Fibroblast of lung (primary cell): ENCODE measurements around the gene HINT3. TPM values are rescaled to one million over a fixed set of nuclear protein-coding genes. Genes with fewer than 3 reads are reported as not detected.
"Not testable (repeated sequence)": the region's sequence is repeated elsewhere in the genome, so short reads cannot be mapped to it uniquely, and the experiment has no call there.

Source experiments
- DNase-seq, 2 donors: peaks; one replicate each; pipeline versions ENCODE4 v3.0.0 to v3.0.0-alpha.2; 2010; ENCODE audit warnings: low read depth in 2 of 2
- H2AFZ ChIP-seq: 2 replicates; pipeline ENCODE4 v1.5.1; 2012; ENCODE audit warnings: low read length, control low read depth, inconsistent platforms
- H3K27ac ChIP-seq: 2 replicates; pipeline ENCODE4 v1.5.1; 2011; ENCODE audit warnings: low read length, control low read depth; ENCODE audit not compliant: insufficient read depth
- H3K27me3 ChIP-seq: 2 replicates; pipeline ENCODE4 v1.5.1; 2011; ENCODE audit warnings: mild to moderate bottlenecking, low read length; ENCODE audit not compliant: control insufficient read depth, insufficient read depth
- H3K36me3 ChIP-seq: 2 replicates; pipeline ENCODE4 v1.5.1; 2011; ENCODE audit warnings: low read length; ENCODE audit not compliant: control insufficient read depth, insufficient read depth
- H3K4me1 ChIP-seq: 2 replicates; pipeline ENCODE4 v1.5.1; 2011; ENCODE audit warnings: low read length; ENCODE audit not compliant: control insufficient read depth, insufficient read depth; ENCODE audit errors: extremely low read depth
- H3K4me2 ChIP-seq: 2 replicates; pipeline ENCODE4 v1.5.1; 2011; ENCODE audit warnings: low read length, control low read depth; ENCODE audit not compliant: insufficient read depth; ENCODE audit errors: extremely low read depth
- H3K4me3 ChIP-seq, 4 experiments: fragments of 200-600 bp in 1 of 4; sonication (generic) in 1 of 4; replicated peaks in 1 of 4; 2 replicates each; pipeline ENCODE4 v1.5.1; 2011 to 2016; ENCODE audit warnings: low read length in 4 of 4, low read depth in 3 of 4, mild to moderate bottlenecking in 3 of 4, control low read depth in 2 of 4, inconsistent platforms in 1 of 4, mixed read lengths in 1 of 4; ENCODE audit not compliant: insufficient read depth in 1 of 4; ENCODE audit errors: control extremely low read depth in 1 of 4
- H3K79me2 ChIP-seq: 2 replicates; pipeline ENCODE4 v1.5.1; 2012; ENCODE audit warnings: mild to moderate bottlenecking, low read length, inconsistent platforms; ENCODE audit not compliant: control insufficient read depth, insufficient read depth
- H3K9ac ChIP-seq: 2 replicates; pipeline ENCODE4 v1.5.1; 2011; ENCODE audit warnings: mild to moderate bottlenecking, low read length, control low read depth; ENCODE audit not compliant: insufficient read depth
- H3K9me3 ChIP-seq: 2 replicates; pipeline ENCODE4 v1.5.1; 2012; ENCODE audit warnings: low read depth, low read length; ENCODE audit not compliant: control insufficient read depth, insufficient read depth
- H4K20me1 ChIP-seq: 2 replicates; pipeline ENCODE4 v1.5.1; 2011; ENCODE audit warnings: low read length; ENCODE audit not compliant: control insufficient read depth, insufficient read depth; ENCODE audit errors: extremely low read depth
- EZH2 ChIP-seq: IDR thresholded peaks from 2 replicates; pipeline ENCODE4 v1.5.1; 2012; ENCODE audit warnings: low read length, control low read depth, mild to moderate bottlenecking; ENCODE audit errors: missing control alignments
- polyA plus RNA-seq, 2 donors: library from polyadenylated mRNA; depleted of rRNA in 1 of 2; stranded (reverse) in 1 of 2; unstranded in 1 of 2; fragments of >200 nt; gene quantifications; 2 replicates each; pipeline ENCODE4 v1.2.1, GENCODE V29; 2011 to 2012; ENCODE audit warnings: missing spikeins in 1 of 2
- total RNA-seq: library from RNA; depleted of rRNA; stranded (reverse); fragments of >200 nt; gene quantifications from 2 replicates; pipeline ENCODE4 v1.2.1, GENCODE V29; 2014
- TF ChIP-seq, protein P1 (sequence below), 2 donors: IDR thresholded peaks in 1 of 2; conservative IDR thresholded peaks in 1 of 2; 1 replicate in 1 of 2; 2 replicates in 1 of 2; pipeline ENCODE4 v1.5.1; 2011 to 2012; ENCODE audit warnings: low read length in 2 of 2, control low read depth in 1 of 2, inconsistent platforms in 1 of 2, low read depth in 1 of 2, mild to moderate bottlenecking in 1 of 2

HINT3 gene
- total and polyA plus RNA-seq, 2 donors (not counting 1 experiment from before 2014, with no cell fraction given) = 2.1 to 36.8 TPM

DNA sequence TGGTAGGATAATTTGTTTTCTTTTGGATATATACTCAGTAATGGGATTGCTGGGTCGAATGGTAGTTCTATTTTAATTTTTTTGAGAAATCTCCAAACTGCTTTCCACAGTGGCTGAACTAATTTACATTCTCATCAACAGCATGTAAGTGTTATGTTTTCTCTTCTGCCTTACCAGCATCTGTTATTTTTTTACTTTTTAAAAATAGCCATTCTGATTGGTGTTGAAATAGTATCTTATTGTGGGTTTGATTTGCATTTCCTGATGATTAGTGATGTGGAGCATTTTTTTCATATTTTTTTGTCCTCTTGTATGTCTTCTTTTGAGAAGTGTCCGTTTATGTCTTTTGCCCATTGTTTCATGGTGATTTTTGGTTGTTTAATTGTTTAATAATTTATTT is 11.9 kb downstream of the HINT3 start:
- Histone ChIP-seq H3K36me3 (no peaks in the 10 kb centered on the region), H3K9me3 (no peaks in the 10 kb centered on the region), H3K4me1 (no peaks in the 10 kb centered on the region), H3K27me3 (no peaks in the 10 kb centered on the region), H3K27ac (no peak overlapping the region), H4K20me1 (no peaks in the 10 kb centered on the region), H2AFZ (no peak overlapping the region), H3K4me3 (no peak overlapping the region), H3K4me2 (no peak overlapping the region), H3K79me2 (no peaks in the 10 kb centered on the region), H3K9ac (no peak overlapping the region)
- TF ChIP-seq, protein P1, sequence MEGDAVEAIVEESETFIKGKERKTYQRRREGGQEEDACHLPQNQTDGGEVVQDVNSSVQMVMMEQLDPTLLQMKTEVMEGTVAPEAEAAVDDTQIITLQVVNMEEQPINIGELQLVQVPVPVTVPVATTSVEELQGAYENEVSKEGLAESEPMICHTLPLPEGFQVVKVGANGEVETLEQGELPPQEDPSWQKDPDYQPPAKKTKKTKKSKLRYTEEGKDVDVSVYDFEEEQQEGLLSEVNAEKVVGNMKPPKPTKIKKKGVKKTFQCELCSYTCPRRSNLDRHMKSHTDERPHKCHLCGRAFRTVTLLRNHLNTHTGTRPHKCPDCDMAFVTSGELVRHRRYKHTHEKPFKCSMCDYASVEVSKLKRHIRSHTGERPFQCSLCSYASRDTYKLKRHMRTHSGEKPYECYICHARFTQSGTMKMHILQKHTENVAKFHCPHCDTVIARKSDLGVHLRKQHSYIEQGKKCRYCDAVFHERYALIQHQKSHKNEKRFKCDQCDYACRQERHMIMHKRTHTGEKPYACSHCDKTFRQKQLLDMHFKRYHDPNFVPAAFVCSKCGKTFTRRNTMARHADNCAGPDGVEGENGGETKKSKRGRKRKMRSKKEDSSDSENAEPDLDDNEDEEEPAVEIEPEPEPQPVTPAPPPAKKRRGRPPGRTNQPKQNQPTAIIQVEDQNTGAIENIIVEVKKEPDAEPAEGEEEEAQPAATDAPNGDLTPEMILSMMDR (conservative IDR thresholded peaks at IDR 0.05 in 1 of 2, IDR thresholded peaks at IDR 0.05 in 1 of 2; ENCODE audit: low read depth in 1 of 2, low read length in 2 of 2) = no peak
- no peak for TF ChIP-seq EZH2
- no peak for DNase-seq

GRCh38 chr6:125970760-125971159 is 14.2 kb downstream of the HINT3 start:
- Histone ChIP-seq H3K4me3 (no peak overlapping the region), H3K27me3 (no peaks in the 10 kb centered on the region), H2AFZ (no peak overlapping the region), H3K36me3 (no peaks in the 10 kb centered on the region), H3K9ac (no peak overlapping the region), H3K4me2 (no peak overlapping the region), H3K4me1 (no peaks in the 10 kb centered on the region), H3K79me2 (no peaks in the 10 kb centered on the region), H4K20me1 (no peaks in the 10 kb centered on the region), H3K27ac (no peak overlapping the region), H3K9me3 (no peaks in the 10 kb centered on the region)
- no peak for TF ChIP-seq EZH2
- TF ChIP-seq, protein P1 (conservative IDR thresholded peaks at IDR 0.05 in 1 of 2, IDR thresholded peaks at IDR 0.05 in 1 of 2; ENCODE audit: low read depth in 1 of 2, low read length in 2 of 2) = no peak
- DNase-seq = no peak

- H3K36me3 ChIP-seq, H3K79me2 ChIP-seq, H3K4me3 ChIP-seq, H3K9ac ChIP-seq, H3K27ac ChIP-seq, H2AFZ ChIP-seq, H3K4me2 ChIP-seq, H3K9me3 ChIP-seq, DNase-seq, H3K4me1 ChIP-seq, H3K27me3 ChIP-seq, H4K20me1 ChIP-seq: not testable (repeated sequence)
These were observed 15.9 kb downstream of the HINT3 start for GRCh38 chr6:125972478-125972877.
